GM21723 (cell line): ENCODE results near the gene PLXNC1.

Experiments
- ATAC-seq: cut with Tn5 transposase; IDR thresholded peaks from one replicate; pipeline ENCODE4 v1.9.1; 2021; ENCODE audit warnings: mild to moderate bottlenecking, moderate library complexity; ENCODE audit not compliant: unreplicated experiment

PLXNC1 gene

DNA sequence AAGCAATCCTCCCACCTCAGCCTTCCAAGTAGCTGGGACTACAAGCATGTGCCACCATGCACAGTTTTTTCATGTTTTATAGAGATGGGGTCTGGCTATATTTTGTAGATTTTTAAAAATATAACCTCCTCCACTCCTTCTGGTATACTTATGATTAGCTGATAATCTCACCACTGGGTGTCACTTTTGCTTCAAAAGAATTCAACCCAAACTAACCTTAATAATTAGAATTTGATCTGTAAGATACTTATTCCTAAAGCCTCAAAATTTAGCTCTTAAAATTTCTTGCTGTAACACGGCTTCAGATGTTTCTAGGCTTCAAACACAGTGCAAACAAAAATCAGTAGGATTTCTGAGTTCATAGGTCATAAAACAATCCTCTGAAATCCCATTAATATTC, 181.0 kb downstream of the PLXNC1 start:
- ATAC-seq, result no peak

DNA sequence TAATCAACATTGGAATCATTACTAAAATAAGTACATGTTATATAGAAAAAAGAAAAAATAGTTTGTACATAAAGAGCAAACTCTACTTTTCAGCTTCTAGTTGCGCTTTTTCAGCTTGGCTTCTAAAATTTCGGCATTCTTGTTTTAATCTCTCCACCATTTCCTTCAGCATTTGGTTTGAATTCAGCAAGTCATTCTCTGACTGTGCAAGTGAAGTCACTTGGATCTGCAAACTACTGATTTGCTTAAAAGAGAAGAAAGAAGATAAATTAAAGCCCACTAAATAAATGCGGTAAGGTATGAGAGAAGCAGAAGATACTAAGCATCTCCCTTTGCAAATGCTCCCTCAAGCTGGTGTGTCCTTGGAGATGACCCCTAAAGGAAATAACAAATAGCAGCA, 185.0 kb downstream of the PLXNC1 start:
- ATAC-seq, result no peak

DNA sequence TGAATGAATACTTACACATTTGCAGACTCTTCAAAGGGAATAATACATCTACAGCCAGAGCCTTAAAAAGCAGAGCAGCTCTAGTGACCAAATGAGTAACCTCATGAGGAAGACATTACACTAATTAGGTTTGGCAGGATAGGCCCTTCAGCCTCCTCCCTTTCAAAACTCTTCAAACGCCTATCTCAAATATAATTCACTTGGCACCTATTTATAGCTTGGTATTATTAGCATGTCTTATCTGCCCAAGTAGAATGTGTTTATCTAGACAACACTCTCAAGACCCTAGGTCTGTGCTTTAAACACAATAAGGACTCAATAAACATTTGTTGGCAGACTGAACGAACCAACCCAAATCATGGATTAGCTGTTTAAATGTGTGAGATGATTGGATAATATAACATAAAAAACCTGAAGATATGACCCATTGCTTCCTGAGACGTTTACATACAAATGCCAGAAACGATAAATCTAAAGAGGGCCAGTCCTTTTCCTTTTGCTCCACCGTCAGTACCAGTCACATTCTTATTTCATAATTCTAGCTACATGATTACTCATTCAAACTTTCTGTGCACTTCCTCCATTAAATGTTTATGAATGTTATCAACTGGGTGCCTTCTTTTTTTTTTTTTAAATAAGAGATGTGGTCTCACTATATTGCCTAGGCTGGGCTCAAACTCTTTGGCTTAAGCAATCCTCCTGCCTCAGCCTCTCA, 188.0 kb downstream of the PLXNC1 start:
- no peak for ATAC-seq

DNA sequence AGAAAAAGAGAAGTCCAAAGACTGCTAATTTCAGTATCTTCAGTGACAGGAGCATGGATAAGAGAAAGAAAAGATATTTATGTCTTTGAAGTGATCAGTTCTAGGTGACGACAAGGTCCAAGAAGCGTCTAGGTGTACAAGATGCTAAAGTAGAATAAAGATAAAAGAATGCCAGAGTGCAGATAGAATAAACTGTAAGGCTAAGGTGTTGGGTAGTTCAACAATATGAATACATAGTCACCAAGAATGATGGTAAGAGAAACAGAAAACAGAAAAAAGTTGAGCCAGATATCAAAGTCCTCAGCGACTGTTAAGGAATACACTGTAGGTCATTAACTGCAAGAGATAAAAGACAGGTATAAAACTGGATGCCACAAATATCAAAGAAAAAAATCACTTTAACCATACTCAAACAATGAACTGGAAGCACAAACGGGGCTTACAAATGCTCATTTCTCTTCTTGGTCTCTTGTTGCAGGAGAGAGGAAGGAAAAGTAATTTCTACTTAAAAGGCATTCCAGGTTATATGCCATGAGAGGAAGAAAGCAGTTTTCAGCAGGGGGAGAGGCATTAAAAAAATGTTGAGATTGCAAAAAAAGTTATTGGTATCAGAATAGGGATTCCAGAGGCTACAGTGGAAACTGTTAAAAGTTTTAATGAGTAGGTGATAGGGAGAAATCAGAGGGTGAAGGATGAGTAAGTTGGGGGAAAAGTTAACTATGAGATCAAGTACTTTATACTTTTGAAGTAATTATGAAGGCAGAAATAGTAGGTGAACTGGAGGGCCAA, 189.8 kb downstream of the PLXNC1 start:
- ATAC-seq, result no peak

DNA sequence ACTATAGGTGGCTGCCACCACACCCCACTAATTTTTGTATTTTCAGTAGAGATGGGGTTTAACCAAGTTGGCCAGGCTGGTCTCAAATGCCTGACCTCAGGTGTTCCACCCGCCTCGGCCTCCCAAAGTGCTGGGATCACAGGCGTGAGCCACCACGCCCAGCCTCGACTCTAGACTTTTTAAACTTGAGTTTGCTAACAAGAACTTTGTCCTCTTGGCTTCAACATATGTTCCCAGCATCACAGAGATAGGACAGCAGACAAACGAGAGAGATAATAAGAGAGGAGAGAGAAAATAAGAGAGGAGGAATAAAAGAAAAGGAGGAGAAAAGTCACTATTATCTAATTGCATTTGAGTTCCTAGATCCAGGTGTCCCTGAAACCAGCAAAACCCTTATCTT, 192.2 kb downstream of the PLXNC1 start:
- ATAC-seq, result no peak

DNA sequence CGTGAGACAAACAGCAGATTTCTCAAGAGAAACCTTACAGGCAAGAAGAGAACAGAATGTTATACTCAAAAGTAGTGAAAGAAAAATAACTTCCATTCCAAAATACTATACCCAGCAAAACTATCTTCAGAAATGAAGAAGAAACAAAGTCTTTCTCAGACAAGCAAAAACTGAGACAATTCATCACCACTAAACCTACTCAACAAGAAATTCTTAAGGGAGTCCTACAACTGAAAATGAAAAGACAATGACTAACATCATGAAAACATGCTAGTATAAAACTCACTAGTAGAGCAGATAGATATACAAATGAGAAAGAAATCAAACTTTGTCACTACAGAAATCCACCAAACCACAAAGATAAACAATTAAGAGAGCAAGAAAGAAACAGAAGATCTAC, 204.8 kb downstream of the PLXNC1 start:
- ATAC-seq, result no peak
